HG03460 (cell line): ENCODE measurements around the gene RAD54L2.
"Not testable (repeated sequence)": the region's sequence is repeated elsewhere in the genome, so short reads cannot be mapped to it uniquely, and the experiment has no call there.

Experiments used
- ATAC-seq: cut with Tn5 transposase; IDR thresholded peaks from one replicate; pipeline ENCODE4 v1.9.1; 2021; ENCODE audit not compliant: unreplicated experiment

Gene RAD54L2

GRCh38 chr3:51542596-51542995 is 4.1 kb downstream of the RAD54L2 start:
- ATAC-seq, result not testable (repeated sequence)

GRCh38 chr3:51544011-51544775 is 5.7 kb downstream of the RAD54L2 start:
- no peak for ATAC-seq

GRCh38 chr3:51547274-51547673 is 8.8 kb downstream of the RAD54L2 start:
- no peak for ATAC-seq

GRCh38 chr3:51549311-51549710 is 10.8 kb downstream of the RAD54L2 start:
- ATAC-seq, result no peak

GRCh38 chr3:51550080-51550819 is 11.7 kb downstream of the RAD54L2 start:
- ATAC-seq, result no peak

GRCh38 chr3:51557993-51558392 is 19.5 kb downstream of the RAD54L2 start:
- no peak for ATAC-seq

GRCh38 chr3:51559411-51559888 is 20.9 kb downstream of the RAD54L2 start:
- ATAC-seq, result no peak

GRCh38 chr3:51559961-51560360 is 21.4 kb downstream of the RAD54L2 start:
- ATAC-seq, result no peak

GRCh38 chr3:51562403-51562802 is 23.9 kb downstream of the RAD54L2 start:
- not testable (repeated sequence) for ATAC-seq

- ATAC-seq, result no peak
Observed at GRCh38 chr3:51568036-51568435, 29.5 kb downstream of the RAD54L2 start.

GRCh38 chr3:51568996-51569395 is 30.5 kb downstream of the RAD54L2 start:
- no peak for ATAC-seq

- ATAC-seq, result no peak
Observed at GRCh38 chr3:51578238-51578637, 39.7 kb downstream of the RAD54L2 start.

GRCh38 chr3:51580418-51580817 is 41.9 kb downstream of the RAD54L2 start:
- no peak for ATAC-seq

- no peak for ATAC-seq
Observed at GRCh38 chr3:51581524-51581923, 43.0 kb downstream of the RAD54L2 start.

- ATAC-seq, result no peak
Observed at GRCh38 chr3:51585197-51585596, 46.7 kb downstream of the RAD54L2 start.

- ATAC-seq, result no peak
Observed at GRCh38 chr3:51585871-51586270, 47.4 kb downstream of the RAD54L2 start.
